Dedifferentiated amniotic fluid mesenchymal stem cell (primary cell): ENCODE results near the gene LHX8.
"Not testable (repeated sequence)": the region's sequence is repeated elsewhere in the genome, so short reads cannot be mapped to it uniquely, and the experiment has no call there.

Experiments used
- DNase-seq: peaks from one replicate; pipeline ENCODE4 v3.0.0-alpha.2; 2016; ENCODE audit errors: extremely low spot score

LHX8 gene

DNA sequence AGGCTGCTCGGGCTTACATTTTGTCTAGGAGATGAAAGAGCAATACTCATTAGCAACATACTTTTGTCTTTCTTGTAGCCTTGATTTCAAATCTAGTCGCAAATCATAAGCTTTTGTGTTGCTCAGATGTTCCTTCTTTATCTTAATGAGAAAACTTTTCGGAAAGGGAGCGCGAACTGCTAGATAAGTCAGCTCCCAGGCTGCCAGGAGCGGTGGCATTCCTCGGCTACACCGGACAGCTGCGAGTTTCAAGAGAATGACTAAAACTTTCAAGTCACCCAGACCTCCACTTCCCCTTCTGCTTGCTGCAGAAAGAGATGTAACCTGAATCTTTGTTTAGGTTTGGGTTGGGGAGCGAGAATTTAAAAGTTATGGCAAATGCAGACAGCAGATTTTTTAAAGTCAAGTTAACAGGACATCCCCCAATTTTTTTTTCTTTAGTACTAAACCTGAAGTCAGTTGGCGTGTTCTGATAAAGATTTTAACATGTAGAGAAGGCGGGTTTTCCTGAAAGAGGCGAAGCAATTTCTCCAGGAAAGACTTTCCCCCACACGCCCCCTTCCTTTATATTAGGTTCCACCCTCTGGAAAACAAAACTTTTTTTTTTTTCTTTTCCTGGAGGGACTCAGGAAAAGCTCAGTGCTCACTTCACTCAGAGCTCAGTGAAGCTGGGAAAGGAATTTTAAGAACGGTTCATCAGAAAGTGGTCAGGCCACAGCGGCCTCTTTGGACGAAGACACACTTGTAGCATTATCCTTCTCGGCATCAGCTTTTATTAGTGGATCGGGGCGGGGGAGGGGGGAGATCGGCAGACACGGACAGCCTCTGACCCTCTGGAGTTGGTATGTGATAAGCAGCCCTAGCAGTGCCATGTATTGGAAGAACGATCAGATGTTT is at the start of gene LHX8:
Gene LHX8, plus strand, starts transcription at position 639 of the 897 bp plus-strand sequence. CDS start 2,227 bp downstream, outside the sequence.
- DNase-seq: peak; percentile 44

DNA sequence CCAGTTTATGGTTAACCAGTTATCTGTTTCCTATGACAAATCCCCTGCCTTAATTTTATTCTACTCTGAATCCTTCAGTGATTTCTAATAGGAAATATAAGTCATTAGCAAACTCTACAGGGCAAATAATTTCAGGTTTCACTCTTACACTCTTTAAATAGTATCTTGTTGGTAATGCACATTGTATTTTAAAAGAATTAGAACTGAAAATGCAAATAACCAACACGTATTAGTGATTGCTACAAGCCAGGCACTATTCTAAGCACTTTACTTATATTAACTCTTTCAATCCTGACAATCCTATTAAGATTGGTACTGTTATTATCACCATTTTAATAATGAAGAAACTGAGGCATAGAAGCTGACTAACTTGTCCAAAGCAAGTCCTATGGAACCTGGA is 48.3 kb upstream of the LHX8 start:
- no peak for DNase-seq

DNA sequence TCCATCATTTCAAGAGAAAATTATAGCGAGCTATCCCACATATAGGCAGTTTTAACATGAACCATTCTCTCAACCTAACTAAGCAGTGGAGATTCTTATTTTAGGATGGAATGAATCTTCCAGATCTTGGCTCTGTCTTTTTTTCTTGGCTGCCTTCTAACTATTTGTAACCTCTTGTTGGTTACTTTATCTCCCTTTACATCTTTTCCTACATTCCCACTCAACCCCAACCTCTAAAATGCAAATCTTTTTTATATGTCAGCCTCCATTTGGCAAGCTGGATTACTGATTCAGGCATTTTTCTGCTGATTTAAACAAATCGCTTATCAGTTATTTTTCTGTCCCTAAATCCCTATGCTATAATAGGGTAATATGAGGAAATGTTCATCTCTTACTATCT is 46.9 kb upstream of the LHX8 start:
- DNase-seq: no peak

DNA sequence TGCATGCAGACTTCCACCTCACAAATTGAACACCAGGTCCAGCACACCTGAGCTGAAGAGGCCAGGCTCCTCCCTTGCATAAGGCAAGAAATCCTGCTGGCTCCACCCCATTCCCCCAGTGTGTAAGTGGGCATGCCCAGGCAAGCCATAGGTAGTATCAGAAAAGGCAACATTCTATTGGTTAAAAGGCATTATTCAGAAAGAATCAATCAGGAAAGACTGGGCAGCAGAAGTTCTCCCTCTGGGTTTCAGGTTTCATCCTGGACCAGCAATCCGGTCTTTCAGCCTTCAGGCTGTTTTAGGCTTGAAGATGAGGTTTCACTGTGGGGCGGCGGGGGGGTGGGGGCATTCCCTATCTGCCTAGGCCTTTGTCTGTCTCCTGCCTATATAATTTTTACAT is 42.0 kb upstream of the LHX8 start:
- no peak for DNase-seq

DNA sequence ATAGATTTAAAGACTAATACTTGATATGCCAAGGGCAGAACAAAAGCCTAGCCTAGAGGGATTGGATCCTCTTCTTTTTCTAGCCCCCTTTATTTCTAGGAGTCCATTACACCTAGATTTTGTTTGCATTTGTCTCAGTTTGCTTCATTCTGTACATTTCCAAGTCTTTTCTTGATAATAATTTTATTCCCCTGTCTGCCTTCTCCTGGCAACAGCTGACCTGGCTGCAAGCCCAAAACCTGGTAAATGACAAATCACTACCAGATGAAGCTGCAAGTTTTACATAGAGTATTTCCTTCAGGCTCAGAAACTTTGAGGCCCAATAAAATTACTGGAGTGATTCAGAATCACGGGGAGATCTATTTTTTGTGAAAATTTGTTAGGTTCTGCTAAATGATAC is 36.5 kb upstream of the LHX8 start:
- peak; percentile 89 for DNase-seq

DNA sequence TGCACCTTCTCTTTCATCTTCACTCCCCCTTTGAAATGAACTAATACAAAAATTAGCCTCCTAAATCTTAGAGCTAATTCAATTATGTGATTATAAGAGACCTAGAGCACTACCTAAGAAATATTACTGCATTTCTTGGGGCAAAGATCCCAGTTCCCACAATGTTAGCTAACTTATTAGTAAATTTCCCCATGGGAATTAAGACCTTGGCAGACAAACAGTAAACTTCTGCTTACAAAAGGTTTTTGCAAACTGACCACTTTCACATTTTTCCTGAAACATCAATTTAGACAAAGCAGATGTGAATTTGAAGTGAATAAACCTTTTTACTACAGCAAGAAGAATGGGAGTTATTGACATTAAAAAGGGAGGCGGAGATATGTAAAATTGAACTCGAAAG is 34.6 kb upstream of the LHX8 start:
- no peak for DNase-seq

DNA sequence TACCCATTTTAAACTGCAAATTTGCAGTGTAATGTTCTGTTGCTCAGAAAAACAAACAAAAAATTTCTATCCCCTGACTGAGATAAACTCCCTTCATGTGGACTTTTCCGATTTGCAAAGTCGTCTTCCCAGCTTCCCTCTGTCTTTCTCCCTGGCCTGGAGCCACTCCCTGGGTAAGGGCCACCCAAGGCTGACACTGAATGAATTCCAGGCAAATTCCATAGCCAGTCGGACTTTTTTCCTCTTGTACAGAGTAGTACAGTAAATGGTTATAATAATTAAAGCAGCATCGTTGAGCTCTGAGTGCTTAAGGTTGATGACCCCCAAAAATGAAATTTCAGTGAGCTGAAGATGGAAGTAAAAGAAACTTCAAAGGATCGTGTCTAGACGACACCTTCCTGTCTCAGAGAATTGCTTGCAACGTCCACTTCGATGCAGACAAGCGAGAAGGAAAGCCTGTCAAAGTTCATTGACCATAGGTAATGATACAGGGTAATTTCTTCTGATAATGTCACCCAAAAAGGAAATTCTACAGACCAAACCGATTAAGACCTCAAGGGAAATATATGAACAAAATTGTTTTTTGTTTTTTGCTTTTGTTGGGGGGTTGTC is 33.6 kb upstream of the LHX8 start:
- DNase-seq: no peak

DNA sequence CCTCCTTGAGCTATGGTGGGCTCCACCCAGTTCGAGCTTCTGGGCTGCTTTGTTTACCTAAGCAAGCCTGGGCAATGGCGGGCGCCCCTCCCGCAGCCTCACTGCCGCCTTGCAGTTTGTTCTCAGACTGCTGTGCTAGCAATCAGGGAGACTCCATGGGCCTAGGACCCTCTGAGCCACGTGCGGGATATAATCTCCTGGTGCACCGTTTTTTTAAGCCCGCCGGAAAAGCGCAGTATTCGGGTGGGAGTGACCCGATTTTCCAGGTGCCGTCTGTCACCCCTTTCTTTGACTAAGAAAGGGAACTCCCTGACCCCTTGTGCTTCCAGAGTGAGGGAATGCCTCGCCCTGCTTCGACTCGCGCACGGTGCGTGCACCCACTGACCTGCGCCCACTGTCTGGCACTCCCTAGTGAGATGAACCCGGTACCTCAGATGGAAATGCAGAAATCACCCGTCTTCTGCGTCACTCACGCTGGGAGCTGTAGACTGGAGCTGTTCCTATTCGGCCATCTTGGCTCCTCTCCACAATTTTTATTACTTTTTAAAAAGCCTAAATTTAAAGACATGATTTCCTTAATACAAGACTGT is 21.7 kb upstream of the LHX8 start:
- DNase-seq: not testable (repeated sequence)

DNA sequence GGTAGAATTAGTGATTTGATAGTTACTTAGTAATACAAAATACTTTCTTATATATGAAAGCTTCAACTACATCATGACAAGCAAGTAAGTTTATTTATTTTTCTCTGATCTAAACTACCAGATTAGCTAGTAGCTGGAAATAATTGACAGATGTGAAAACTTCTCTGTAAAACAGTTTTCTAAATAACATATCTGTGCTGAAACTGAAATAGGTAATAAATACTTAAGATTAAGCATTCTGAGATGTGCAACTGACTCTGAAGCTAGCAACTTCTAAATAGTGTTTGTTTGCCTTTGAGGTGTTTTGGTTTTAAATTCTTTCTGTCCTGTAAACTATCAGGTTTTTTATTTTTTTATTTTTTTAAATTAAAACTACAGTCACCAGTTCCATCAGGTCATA is 18.5 kb upstream of the LHX8 start:
- DNase-seq: no peak

DNA sequence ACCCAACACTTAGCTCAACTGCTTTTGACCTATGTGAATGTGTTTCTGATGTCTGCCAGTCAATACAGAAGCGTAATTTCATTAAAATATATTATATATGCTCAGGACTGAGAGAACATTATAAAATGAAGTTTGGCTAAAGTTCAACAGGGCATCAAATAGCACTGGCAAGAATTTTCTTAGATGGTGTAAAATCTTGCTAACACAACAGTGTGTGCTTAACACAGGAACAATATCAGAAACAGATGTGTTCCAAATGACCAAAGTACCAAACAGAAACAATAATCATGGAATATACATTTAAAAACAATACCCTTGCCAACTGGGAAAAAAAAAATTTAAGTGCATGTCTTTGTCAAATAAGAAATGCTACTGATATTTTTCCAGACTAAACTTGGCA is 10.4 kb upstream of the LHX8 start:
- DNase-seq: no peak

DNA sequence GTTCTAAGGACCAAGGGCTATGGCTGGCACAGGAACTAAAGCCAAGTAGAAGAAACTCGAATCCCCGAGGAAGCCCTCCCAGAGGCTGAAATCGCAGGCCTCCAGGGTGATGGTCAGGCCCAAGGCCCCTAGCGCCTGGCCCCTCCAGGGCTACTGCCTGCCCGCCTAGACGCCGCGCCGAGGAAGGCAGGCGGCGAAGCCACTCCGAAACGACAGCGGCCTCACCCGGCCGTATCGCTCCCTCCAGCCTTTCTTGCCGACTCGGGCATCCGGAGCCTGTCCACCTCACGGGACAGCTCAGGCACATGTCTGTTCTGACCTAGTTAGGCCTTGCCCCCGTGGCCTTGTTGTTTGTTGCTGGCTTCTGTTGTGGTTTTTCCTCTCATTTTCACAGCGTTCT is 9.7 kb upstream of the LHX8 start:
- no peak for DNase-seq

DNA sequence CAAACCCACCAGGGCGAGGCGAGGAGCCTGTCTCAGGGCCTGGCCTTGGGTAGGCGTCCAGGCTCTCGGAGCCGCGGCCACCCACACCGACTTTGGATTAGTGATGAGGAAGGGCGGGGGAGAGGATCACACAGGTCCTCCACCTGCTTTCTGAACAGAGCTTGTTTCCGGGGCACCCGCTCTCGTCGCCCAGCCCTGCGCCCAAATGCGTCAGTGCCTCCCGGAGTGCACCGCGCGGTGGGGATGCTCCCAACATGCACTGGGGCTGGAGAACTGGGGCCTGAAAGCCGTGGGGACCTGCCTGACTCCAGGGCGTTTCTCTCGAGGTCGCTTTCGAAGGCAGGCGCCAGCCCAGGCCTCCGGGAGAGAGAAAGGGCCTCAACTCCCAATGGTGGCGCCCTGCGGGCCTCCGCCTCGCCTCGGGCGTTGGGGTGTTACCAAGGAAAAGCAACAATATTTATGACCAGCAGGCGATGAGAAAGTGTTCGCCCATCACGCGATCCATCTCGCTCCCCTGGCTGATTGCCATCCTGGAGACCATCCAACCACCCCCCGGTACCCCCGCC is 8.9 kb upstream of the LHX8 start:
- DNase-seq: no peak

DNA sequence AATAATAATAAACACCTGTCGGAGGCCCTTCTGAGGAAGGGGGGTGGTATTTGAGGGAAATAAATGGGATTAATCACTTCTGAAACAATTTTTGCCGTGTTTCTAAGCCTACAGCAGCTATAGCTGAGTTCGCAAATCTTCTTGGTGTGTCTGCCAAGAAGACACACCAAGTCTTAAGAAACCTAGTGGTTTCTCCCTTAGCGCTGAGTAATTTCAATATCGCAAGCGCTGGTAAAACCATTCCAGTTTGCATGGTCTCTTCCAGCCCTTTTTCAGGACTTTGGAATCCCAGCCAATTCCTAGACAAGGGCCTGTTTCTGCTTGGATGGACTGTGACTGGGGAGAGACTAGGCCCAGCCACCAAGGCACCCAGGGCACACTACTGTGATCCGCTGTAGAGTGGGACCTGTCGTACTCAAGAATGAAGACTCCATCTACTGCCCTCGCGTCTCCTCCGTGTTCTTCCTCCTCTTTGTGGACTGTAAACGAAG is 7.5 kb upstream of the LHX8 start:
- DNase-seq: no peak

DNA sequence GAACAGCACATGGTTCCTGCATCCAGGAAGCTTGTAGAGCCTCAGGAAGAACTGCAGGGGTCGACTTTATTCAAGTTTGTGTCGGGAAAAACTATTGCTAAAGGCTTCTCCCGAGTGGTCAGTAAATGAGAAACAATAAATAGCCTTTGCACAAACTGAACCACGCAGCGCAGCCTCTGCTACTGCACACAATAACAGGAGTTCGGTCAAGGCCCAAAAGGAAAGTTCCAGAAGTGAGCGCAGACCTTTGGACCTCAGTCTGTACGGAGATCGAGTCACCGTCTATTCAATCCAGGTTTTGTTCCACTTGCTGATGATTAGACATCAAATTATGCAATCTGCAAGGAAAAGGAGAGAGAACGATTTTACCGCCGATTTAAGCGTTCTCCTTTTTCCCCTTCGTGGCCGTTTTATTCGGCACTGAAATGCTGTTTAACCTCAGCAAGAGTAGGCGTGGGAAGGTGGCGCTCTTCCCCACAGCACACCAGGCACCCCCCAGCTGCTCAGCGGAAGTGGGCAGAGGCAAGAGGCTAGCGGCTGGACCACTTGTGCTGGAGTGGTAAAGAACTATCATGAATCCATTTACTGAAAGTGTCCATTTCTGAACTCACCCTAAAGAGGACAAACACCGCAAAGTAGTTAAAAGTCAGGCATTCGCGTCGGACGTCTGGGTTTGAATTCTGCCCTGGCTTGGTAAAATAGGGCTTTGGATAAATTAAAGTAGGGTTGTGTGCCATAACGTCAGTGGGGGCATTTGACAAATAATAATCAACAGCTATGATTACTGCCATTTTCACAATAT is 6.1 kb upstream of the LHX8 start:
- DNase-seq: no peak

DNA sequence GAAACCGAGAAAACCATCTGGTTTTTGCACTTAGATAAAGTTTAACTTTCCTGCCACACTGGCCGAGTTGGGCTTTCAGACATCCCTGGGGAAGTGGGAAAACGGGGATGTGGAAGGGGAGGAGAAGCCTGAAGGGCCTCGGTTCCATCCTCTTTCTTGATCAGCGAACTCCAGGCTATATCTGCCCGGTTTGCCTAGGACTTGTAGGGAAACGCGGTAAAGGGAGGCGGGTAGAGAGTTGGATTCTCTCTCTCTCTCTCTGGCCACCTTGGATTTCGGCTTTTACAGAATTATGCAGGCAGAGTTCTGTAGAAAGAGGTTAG is 4.6 kb upstream of the LHX8 start:
- no peak for DNase-seq

DNA sequence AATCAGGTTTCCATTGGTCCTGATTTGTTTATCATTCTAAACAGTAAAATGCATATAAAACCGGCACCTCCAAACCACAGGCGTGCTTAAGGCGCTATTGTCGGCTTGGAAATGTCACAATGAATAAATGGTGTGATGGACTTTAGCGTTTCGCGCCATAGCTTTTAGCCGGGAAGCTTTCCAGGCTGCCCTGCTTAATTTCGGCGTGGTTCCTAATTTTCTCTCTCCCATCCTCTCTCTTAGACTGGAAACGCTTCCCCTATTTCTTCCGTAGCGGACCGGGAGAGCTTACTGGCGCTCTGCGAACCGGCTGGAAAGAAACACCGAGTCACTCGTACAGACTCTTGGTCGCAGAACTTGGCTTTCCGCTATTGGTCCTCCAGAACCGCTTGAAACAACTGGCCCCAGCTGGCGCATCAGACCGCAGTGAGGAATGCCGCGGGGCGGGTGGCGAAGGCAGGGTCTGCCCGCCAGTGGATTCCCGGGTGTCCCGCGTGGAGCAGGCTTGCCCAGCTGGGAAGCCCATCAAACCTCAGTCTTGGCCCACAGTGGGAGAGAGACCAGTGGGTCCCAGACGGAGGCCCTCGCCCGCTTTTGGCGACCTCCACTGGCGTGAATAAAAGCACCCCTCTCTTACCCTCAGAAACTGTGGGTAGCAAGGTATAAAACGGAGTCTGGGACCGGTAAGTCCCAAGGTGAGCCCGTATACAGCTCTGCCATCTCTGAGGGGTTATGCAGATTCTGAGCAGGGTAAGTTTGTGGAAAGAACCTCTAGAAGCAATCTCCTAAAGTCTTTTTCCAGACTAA is 4.0 kb upstream of the LHX8 start:
- DNase-seq: no peak

DNA sequence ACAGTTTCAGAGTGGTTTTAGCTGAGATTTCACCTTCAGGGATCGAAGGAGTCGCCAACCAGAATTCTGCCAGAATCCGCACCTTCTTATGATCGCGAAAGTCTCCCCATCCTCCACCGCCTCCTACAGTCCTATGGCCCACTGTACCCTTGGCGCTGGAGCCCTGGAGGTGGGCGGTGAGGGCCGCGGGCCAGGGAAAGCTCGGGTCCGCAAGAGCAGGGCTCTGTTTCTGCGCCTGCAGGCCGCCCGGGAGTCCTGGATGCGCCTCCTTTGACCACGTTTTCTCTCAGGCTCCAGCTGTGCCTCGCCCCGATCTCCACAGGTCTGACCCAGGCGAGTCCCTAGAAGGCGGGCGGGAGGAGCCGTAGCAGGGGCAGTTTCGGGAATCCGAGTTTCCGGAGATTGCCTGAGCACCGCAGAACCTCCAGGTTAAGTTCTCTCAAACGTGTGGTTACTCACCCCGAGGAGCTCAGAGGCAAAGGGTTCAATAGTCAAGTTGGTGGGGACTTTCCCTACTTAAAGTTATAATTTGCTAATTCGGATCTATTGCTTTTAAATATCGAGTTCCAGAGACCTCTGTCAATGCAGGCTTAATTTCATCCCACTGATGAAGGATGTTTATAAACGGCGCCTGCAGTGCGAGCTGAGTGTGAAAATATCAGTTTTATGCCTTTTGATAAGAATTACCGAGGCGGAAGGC is 3.2 kb upstream of the LHX8 start:
- DNase-seq: no peak

DNA sequence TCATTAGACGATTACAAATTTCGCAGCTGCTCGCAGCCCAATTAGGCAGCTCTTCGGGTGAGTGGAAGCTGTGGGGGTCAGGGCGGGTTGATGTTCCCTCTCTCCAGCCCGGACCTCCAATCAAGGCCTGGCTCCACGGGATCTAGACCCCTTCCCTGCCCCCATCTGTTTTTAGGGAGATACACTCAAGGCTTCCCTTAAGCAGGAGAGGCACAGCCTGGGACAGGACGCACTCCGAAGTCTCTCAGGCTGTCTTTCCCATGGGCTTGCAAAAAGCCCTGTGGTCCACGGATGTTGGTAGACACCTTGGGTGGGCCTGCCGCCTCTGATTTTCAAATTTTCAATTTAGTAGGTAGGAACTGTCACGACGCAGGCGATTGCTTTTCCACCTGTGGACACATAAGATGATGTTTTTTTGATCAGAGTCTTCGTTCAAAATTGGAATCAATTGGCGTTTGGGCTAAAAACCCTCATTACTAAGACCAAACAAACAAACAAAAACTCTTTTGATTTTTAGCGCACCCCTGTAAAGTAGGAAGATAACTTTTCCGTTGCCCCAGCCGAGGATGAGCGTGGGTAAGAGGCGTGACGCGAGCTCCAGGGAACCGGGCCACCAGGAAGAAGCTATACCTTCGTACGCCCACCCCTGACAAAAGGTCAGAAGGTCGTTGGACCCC is 2.5 kb upstream of the LHX8 start:
- DNase-seq: no peak

DNA sequence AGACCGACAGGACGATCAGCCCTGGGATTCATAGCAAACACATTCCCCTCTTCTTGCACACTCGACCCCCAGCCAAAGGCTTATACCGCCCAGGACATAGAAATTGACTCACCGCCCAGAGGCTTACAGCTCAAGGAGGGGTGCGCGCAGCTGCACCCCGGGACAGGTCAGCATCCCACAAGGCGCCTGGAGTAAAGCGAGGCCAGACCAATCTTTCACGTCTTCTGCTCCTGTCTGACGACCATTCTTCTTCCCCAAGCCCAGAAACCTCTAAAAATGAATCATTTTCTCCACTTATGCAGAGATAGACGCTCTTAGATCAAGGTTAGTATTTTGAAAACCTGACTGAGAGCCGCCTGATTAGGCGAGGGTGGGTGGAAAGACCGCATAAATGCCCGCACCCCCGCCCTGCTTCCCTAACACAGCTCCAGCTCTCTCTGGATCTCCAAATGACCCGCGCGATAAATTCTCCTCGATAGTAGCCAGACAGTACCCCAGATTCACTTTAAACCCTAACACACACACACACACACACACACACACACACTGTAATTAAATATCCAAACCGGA is 1.9 kb upstream of the LHX8 start:
- no peak for DNase-seq
